Panc1 (cell line): ENCODE results near the gene ARF4. TPM values are rescaled to one million over a fixed set of nuclear protein-coding genes. Genes with fewer than 3 reads are reported as not detected.
A peak's percentile ranks its signal among the peaks of the same experiment; 100 is the strongest.

Source experiments
- ATAC-seq: fragments of 200-7000 bp; cut with Tn5 transposase; 2 replicates; pipeline ENCODE4 v1.9.1; 2020; ENCODE audit warnings: mild to moderate bottlenecking, moderate library complexity
- BruUV-seq: library from RNA; stranded (reverse); fragments of 400-500 nt; replicated peaks from 2 replicates; lab custom pipeline; 2021; lab: Mats Ljungman, UMichigan
- CTCF ChIA-PET: fragments of 300-600 bp; sonication (Branson Sonifier 250); formaldehyde crosslinking; loops from one replicate; lab custom pipeline; 2022; ENCODE audit warnings: antibody characterized with exemption; lab: Charles Lee
- POLR2A ChIA-PET: fragments of 300-600 bp; sonication (Branson Sonifier 250); formaldehyde crosslinking; loops from one replicate; lab custom pipeline; 2022; ENCODE audit warnings: antibody characterized with exemption; lab: Charles Lee
- DNase-seq: peaks from one replicate; pipeline ENCODE4 v3.0.0-alpha.2; 2010; ENCODE audit warnings: low read depth, low spot score
- H3K27ac ChIP-seq: 2 replicates; pipeline ENCODE4 v1.5.1; 2011; ENCODE audit warnings: mild to moderate bottlenecking, low read length, inconsistent platforms
- H3K27me3 ChIP-seq: fragments of 200-500 bp; sonication (Bioruptor generic); 2 replicates; pipeline ENCODE4 v1.6.0; 2014; ENCODE audit warnings: low read length, inconsistent platforms; ENCODE audit not compliant: control insufficient read depth, insufficient read depth
- H3K36me3 ChIP-seq: fragments of 200-500 bp; sonication (Bioruptor generic); 2 replicates; pipeline ENCODE4 v1.5.1; 2014; ENCODE audit warnings: inconsistent platforms, mild to moderate bottlenecking, low read length, moderate library complexity; ENCODE audit not compliant: control insufficient read depth, insufficient read depth
- H3K4me1 ChIP-seq: 2 replicates; pipeline ENCODE4 v1.5.1; 2011; ENCODE audit warnings: inconsistent platforms, mild to moderate bottlenecking, low read length, moderate library complexity; ENCODE audit not compliant: control insufficient read depth, insufficient read depth
- H3K4me3 ChIP-seq, 2 experiments: 2 replicates each; pipeline ENCODE4 v1.5.1; 2011 to 2012; ENCODE audit warnings: low read depth in 2 of 2, low read length in 2 of 2, mild to moderate bottlenecking in 2 of 2, inconsistent platforms in 1 of 2, moderate library complexity in 1 of 2
- H3K9me3 ChIP-seq: fragments of 200-500 bp; sonication (Bioruptor generic); 2 replicates; pipeline ENCODE4 v1.5.1; 2014; ENCODE audit warnings: low read depth, mild to moderate bottlenecking, inconsistent platforms, low read length, moderate library complexity; ENCODE audit not compliant: control insufficient read depth, insufficient read depth
- POLR2AphosphoS5 ChIP-seq: IDR thresholded peaks from 2 replicates; pipeline ENCODE4 v1.6.1; 2012; ENCODE audit warnings: mild to moderate bottlenecking, low read depth, low read length, moderate library complexity
- REST ChIP-seq, 2 experiments: IDR thresholded peaks; 2 replicates each; pipeline ENCODE4 v1.6.1; 2011 to 2012; ENCODE audit warnings: low read depth in 2 of 2, control low read depth in 1 of 2, low read length in 1 of 2, mild to moderate bottlenecking in 1 of 2, moderate library complexity in 1 of 2; ENCODE audit not compliant: insufficient read depth in 1 of 2
- SIN3A ChIP-seq: IDR thresholded peaks from 2 replicates; pipeline ENCODE4 v1.6.1; 2012; ENCODE audit warnings: low read depth, mild to moderate bottlenecking, low read length, moderate library complexity, borderline replicate concordance; ENCODE audit not compliant: insufficient read depth
- TCF7L2 ChIP-seq: IDR thresholded peaks from 2 replicates; pipeline ENCODE4 v1.6.1; 2011; ENCODE audit warnings: mild to moderate bottlenecking, low read depth, low read length, inconsistent platforms
- in situ Hi-C: cut with HindIII; loops from 2 replicates; pipeline ENCODE4 v1.10.0; 2016; ENCODE audit warnings: low sequenced_read_pairs, low pct_unique_long_range_greater_than_20kb
- intact Hi-C: fragments of 100-400 bp; cut with micrococcal nuclease; formaldehyde crosslinking; loops from one replicate; pipeline ENCODE4 v1.10.0; 2022; ENCODE audit not compliant: unreplicated experiment
- total RNA-seq: library from RNA; stranded (reverse); gene quantifications from one replicate; pipeline ENCODE4 v1.2.1, GENCODE V29; 2021; ENCODE audit not compliant: unreplicated experiment
- TF ChIP-seq, protein P1 (sequence below): fragments of 450-650 bp; IDR thresholded peaks from 2 replicates; pipeline ENCODE4 v1.5.1; 2017; ENCODE audit warnings: mild to moderate bottlenecking

ARF4 gene
- total RNA-seq, 1 experiment from 2014 or later = 126 TPM

DNA sequence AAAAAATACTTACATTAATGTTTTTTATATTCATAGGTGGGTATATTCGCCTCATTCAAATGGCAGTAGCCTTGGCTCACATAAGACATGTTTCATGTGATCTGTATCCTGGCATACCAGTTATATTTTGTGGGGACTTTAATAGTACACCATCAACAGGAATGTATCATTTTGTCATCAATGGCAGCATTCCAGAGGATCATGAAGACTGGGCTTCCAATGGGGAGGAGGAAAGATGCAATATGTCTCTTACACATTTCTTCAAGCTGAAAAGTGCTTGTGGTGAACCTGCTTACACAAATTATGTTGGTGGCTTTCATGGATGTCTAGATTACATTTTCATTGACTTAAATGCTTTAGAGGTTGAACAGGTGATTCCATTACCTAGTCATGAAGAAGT, 37.6 kb downstream of the ARF4 start:
- ATAC-seq (no peak), DNase-seq (no peak)
- TF ChIP-seq SIN3A (no peak), POLR2AphosphoS5 (no peak), REST (IDR thresholded peaks at IDR 0.05; ENCODE audit: insufficient read depth in 1 of 2, low read depth in 2 of 2, low read length in 1 of 2) (no peak), TCF7L2 (no peak)
- TF ChIP-seq, protein P1, sequence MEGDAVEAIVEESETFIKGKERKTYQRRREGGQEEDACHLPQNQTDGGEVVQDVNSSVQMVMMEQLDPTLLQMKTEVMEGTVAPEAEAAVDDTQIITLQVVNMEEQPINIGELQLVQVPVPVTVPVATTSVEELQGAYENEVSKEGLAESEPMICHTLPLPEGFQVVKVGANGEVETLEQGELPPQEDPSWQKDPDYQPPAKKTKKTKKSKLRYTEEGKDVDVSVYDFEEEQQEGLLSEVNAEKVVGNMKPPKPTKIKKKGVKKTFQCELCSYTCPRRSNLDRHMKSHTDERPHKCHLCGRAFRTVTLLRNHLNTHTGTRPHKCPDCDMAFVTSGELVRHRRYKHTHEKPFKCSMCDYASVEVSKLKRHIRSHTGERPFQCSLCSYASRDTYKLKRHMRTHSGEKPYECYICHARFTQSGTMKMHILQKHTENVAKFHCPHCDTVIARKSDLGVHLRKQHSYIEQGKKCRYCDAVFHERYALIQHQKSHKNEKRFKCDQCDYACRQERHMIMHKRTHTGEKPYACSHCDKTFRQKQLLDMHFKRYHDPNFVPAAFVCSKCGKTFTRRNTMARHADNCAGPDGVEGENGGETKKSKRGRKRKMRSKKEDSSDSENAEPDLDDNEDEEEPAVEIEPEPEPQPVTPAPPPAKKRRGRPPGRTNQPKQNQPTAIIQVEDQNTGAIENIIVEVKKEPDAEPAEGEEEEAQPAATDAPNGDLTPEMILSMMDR = no peak
- H3K4me1 ChIP-seq = peaks cover 4% of the 10 kb centered on the region; the same call in 1 of the 2 replicates
- peaks cover 10% of the 10 kb centered on the region for H3K36me3 ChIP-seq
- in situ Hi-C loops = no loop called here
- no peak overlapping the region for H3K27ac ChIP-seq
- ChIA-PET CTCF (no interaction called here), POLR2A (interaction anchor here (0.6 kb wide), 1 partner anchor 9 kb away, joined by 6 read pairs; no protein-coding TSS in a partner anchor)
- H3K4me3 ChIP-seq = peak overlapping the region in 1 of 2 experiments; percentile 67; a peak in 3 of 4 replicates
- intact Hi-C loops = loop anchor here (10.0 kb wide), 1 partner anchor 155 kb away; no protein-coding TSS in a partner anchor
- BruUV-seq = TSS peak; percentile 40
- H3K27me3 ChIP-seq = no peaks in the 10 kb centered on the region
- H3K9me3 ChIP-seq = no peaks in the 10 kb centered on the region

DNA sequence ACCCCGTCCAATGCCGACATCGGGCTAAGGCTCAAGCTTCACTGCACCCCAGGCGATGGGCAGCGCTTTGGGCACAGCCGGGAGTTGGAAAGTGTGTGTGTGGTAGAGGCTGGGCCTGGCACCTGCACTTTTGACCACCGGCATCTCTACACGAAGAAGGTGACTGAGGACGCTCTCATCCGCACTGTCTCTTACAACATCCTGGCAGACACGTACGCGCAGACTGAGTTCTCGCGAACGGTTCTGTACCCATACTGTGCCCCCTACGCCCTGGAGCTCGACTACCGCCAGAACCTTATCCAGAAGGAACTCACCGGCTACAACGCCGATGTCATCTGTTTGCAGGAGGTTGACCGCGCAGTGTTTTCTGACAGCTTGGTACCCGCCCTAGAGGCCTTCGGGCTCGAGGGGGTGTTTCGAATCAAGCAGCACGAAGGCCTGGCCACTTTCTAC, 40.0 kb downstream of the ARF4 start:
- CTCF ChIA-PET = no interaction called here

More for the DNA sequence above, 40.0 kb downstream of the ARF4 start:
- TF ChIP-seq POLR2AphosphoS5 (no peak), TCF7L2 (no peak), REST (IDR thresholded peaks at IDR 0.05; ENCODE audit: insufficient read depth in 1 of 2, low read depth in 2 of 2, low read length in 1 of 2) (no peak), SIN3A (no peak)
- TF ChIP-seq, protein P1 = no peak
- intact Hi-C loops (loop anchor here (10.0 kb wide), 1 partner anchor 152 kb away; no protein-coding TSS in a partner anchor), in situ Hi-C loops (no loop called here)
- Histone ChIP-seq H3K36me3 (peaks cover 10% of the 10 kb centered on the region), H3K27me3 (no peaks in the 10 kb centered on the region), H3K9me3 (no peaks in the 10 kb centered on the region), H3K27ac (peak overlapping the region; percentile 97), H3K4me1 (peaks cover 4% of the 10 kb centered on the region; the same call in 1 of the 2 replicates), H3K4me3 (peak overlapping the region; percentile 67 to 85)
- POLR2A ChIA-PET = no interaction called here
- no TSS peak for BruUV-seq
- ATAC-seq = peak; percentile 33
- no peak for DNase-seq
